ENCODE measurements around the gene TFPT.

The TFPT gene

DNA sequence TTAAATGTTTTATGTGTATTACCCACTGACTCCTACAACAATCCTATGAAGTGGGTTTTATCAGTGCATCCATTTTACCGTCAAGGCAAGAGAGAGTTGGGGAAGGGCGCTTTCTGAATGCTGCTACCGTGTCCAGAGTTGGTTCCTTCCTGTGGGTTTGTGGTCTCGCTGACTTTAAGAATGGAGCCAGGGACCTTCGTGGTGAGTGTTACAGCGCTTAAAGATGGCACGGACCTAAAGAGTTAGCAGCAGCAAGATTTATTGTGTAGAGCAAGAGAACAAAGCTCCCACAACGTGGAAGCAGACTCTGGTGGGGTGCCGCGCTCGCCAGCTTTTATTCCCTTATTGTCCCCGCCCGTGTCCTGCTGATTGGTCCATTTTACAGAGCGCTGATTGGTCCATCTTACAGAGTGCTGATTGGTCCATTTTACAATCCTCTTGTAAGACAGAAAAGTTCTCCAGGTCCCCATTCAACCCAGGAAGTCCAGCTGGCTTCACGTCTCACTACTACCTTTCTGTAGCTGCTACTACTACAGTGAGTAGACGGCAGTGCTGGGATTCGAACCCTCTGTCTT is 20.9 kb downstream of the TFPT start:
- H3K27ac ChIP-seq (ENCODE audit: low read length): no peak overlapping the region
- peaks cover 2% of the 10 kb centered on the region; the same call in 1 of the 2 replicates for H3K4me1 ChIP-seq (ENCODE audit: insufficient read depth, low read length)
- no peak overlapping the region for H3K9ac ChIP-seq (ENCODE audit: low read depth, low read length)
- H3K9me3 ChIP-seq (ENCODE audit: insufficient read depth, low read depth, low read length): no peaks in the 10 kb centered on the region
- H3K36me3 ChIP-seq (ENCODE audit: insufficient read depth, low read depth, low read length): no peaks in the 10 kb centered on the region
- no peak overlapping the region for H3K4me3 ChIP-seq (ENCODE audit: low read length)
- peaks cover 36% of the 10 kb centered on the region for H3K27me3 ChIP-seq (ENCODE audit: insufficient read depth, low read length)

DNA sequence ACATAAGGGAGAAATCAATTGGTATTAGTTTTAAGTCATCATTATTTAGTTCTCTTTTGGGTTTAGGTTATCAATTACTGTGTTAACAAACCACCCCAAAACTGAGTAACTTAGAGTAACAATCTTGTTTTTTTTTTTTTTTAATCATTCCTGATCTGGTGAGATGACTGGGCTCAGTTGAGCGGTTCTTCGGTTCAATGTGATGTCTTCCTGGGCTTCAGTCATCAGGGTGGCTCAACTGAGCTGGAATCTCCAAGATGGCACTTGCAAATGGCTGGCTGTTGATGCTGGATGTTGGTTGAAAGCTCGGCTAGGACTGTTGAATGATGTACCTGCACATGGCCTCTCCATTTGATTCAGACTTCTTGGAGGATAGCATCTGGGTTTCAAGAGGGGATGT is 31.0 kb downstream of the TFPT start:
- H3K27ac ChIP-seq (ENCODE audit: low read length): no peak overlapping the region
- peaks cover 14% of the 10 kb centered on the region; the same call in 1 of the 2 replicates for H3K9me3 ChIP-seq (ENCODE audit: insufficient read depth, low read depth, low read length)
- no peak overlapping the region for H3K4me3 ChIP-seq (ENCODE audit: low read length)
- no peaks in the 10 kb centered on the region for H3K27me3 ChIP-seq (ENCODE audit: insufficient read depth, low read length)
- H3K4me1 ChIP-seq (ENCODE audit: insufficient read depth, low read length): peaks cover under 1% of the 10 kb centered on the region; the same call in 1 of the 2 replicates
- H3K36me3 ChIP-seq (ENCODE audit: insufficient read depth, low read depth, low read length): no peaks in the 10 kb centered on the region
- H3K9ac ChIP-seq (ENCODE audit: low read depth, low read length): no peak overlapping the region

DNA sequence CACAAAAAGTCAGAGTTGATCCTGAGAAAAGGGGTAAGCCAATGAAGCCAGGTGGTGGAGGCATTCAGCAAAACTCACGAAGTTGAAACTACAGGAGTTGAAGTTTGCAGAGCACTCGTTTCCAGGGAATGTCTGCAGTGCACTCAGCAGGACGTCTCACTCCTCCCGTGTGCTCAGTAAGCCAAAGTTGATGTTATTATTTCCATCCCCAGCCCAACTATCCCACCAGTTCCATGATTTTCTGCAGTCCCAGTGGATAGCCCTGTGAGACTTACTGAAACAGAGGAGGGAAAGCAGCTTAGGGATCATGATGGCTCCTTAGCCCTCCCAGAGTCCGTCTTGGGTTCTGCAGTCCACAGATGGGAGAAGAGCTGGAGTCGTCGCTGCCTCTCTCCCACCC is 34.4 kb downstream of the TFPT start, which contains the start of gene TARM1:
Gene TARM1 (minus strand): TSS at position 334 of the 400 bp plus-strand sequence. CDS start 25 bp downstream, at position 309.
- Histone ChIP-seq H3K9ac (ENCODE audit: low read depth, low read length) (no peak within 1 kb of the TSS), H3K27me3 (ENCODE audit: insufficient read depth, low read length) (no peaks in the 10 kb centered on the region), H3K27ac (ENCODE audit: low read length) (no peak within 1 kb of the TSS), H3K4me1 (ENCODE audit: insufficient read depth, low read length) (no peaks in the 10 kb centered on the region), H3K4me3 (ENCODE audit: low read length) (no peak within 1 kb of the TSS), H3K36me3 (ENCODE audit: insufficient read depth, low read depth, low read length) (no peaks in the 10 kb centered on the region), H3K9me3 (ENCODE audit: insufficient read depth, low read depth, low read length) (peaks cover 14% of the 10 kb centered on the region; the same call in 1 of the 2 replicates)

DNA sequence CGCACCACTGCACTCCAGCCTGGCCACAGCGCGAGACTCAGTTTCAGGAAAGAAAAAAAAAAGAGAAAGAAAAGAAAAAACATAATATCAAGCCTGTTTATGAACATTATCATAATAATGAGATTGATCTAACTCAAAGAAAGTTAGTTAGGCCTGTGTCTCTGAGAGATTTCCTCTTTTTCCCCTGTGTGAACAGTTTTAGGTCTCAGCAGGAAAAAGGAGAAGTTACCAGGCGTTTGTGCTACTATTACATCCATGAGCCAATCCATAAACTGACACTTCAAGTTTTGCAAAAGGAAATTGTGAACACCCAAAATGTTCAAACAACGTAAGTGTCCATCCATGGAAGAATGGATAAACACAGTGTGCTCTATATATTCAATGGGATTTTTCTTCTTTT is 38.1 kb downstream of the TFPT start:
- Histone ChIP-seq H3K9me3 (ENCODE audit: insufficient read depth, low read depth, low read length) (peaks cover 8% of the 10 kb centered on the region; the same call in 1 of the 2 replicates), H3K9ac (ENCODE audit: low read depth, low read length) (no peak overlapping the region), H3K27ac (ENCODE audit: low read length) (no peak overlapping the region), H3K4me3 (ENCODE audit: low read length) (no peak overlapping the region), H3K4me1 (ENCODE audit: insufficient read depth, low read length) (no peaks in the 10 kb centered on the region), H3K36me3 (ENCODE audit: insufficient read depth, low read depth, low read length) (no peaks in the 10 kb centered on the region), H3K27me3 (ENCODE audit: insufficient read depth, low read length) (no peaks in the 10 kb centered on the region)

DNA sequence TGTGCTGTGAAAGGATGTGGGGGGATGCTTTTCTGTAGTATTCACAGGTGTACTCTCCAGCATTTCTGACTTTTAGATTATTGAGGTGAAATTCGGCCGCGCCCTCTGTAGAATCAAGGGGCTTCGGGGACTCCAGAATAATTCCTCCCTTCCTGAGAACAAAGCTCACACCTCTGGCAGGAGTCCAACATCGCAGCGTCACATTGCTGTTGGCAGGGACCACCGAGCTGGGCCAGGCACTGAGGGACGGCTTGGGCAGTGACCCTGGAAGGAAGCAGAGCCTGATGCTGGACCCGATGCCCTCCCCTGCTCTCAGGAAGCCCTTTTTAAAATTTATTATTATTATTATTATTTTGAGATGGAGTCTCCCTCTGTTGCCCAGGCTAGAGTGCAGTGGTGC is 40.6 kb downstream of the TFPT start:
- no peak overlapping the region for H3K9ac ChIP-seq (ENCODE audit: low read depth, low read length)

DNA sequence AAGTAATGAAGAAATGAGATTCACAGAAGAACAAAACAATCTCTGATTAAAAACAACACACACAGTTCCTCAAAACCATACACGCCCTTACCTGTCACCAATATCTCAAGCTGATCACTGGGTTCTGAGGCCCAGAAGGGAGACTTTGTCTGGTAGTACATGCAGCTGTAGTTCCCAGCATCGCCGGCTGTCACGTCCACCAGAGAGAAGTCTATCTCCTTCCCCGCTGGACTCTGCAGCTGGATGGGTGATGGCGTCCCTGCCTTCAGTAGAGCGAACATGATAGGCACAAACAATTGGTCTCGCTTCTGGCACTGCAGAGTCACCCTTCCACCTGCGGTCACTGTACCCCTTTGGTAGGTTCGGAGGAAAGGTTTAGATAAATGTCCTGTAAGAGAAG is 41.6 kb downstream of the TFPT start:
- H3K4me3 ChIP-seq (ENCODE audit: low read length): no peak overlapping the region
- H3K27me3 ChIP-seq (ENCODE audit: insufficient read depth, low read length): no peaks in the 10 kb centered on the region
- H3K9me3 ChIP-seq (ENCODE audit: insufficient read depth, low read depth, low read length): peaks cover 4% of the 10 kb centered on the region
- no peak overlapping the region for H3K27ac ChIP-seq (ENCODE audit: low read length)
- H3K36me3 ChIP-seq (ENCODE audit: insufficient read depth, low read depth, low read length): no peaks in the 10 kb centered on the region
- no peak overlapping the region for H3K9ac ChIP-seq (ENCODE audit: low read depth, low read length)
- H3K4me1 ChIP-seq (ENCODE audit: insufficient read depth, low read length): no peaks in the 10 kb centered on the region

More for the DNA sequence above, 40.6 kb downstream of the TFPT start:
- no peaks in the 10 kb centered on the region for H3K36me3 ChIP-seq (ENCODE audit: insufficient read depth, low read depth, low read length)
- H3K27me3 ChIP-seq (ENCODE audit: insufficient read depth, low read length): no peaks in the 10 kb centered on the region
- no peaks in the 10 kb centered on the region for H3K9me3 ChIP-seq (ENCODE audit: insufficient read depth, low read depth, low read length)
- no peaks in the 10 kb centered on the region for H3K4me1 ChIP-seq (ENCODE audit: insufficient read depth, low read length)
- no peak overlapping the region for H3K27ac ChIP-seq (ENCODE audit: low read length)
- H3K4me3 ChIP-seq (ENCODE audit: low read length): no peak overlapping the region

DNA sequence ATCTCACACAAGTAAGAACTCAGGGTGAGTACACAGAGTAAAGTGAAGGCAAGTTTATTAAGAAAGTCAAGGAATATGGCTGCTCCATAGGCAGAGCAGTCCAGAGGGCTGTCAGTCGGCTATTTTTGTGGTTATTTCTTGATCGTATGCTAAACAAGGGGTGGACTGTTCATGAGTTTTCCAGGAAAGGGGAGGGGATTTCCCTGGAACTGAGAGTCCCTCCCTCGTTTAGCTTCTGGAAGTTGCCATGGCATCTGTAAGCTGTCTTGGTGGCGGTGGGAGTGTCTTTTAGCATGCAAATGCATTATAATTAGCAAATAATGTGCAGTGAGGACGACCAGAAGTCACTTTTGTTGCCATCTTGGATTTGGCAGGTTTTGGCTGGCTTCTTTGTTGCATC is 46.0 kb downstream of the TFPT start:
- no peak overlapping the region for H3K4me3 ChIP-seq (ENCODE audit: low read length)

DNA sequence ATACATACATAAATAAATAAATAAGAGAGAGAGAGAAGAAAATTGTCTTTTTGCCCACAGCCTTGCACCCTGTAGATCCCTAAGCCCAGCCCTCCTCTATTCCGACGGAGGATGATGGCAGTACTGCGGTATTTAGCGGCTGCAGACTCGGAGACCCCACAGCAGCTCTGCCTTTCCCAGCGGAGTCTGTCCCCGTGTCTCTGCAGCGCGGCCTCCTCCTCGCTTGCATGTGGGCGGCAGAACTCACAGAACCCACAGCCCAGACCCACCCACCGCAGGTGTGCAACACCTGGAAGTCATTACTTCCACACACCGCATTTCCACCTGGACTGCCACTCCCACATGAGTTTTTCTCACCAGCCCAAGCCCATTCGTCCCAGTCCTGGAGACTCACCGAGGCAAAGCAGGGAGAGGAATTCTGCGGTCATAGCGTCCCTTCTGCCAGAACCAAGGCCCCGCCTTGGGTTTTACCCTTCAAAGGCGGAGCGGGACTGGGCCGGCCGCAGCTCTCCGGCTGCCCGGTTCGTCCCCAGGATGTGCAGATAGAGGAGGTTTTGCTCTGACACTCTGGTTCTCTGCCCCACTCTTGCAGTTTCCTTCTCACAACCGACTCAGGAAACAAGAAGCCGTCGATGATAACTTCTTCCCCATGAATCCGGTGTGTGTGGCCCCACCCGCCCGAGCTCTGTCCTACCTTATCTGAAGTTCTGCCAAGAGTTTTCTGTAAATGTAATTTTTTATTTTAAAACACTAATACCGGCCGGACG is 51.9 kb downstream of the TFPT start, which contains the start of gene VSTM1:
Gene VSTM1 (minus strand): TSS at position 548 of the 767 bp plus-strand sequence. CDS start 120 bp downstream, at position 428.
- Histone ChIP-seq H3K27me3 (ENCODE audit: insufficient read depth, low read length) (no peaks in the 10 kb centered on the region), H3K9ac (ENCODE audit: low read depth, low read length) (no peak within 1 kb of the TSS), H3K4me3 (ENCODE audit: low read length) (no peak within 1 kb of the TSS), H3K36me3 (ENCODE audit: insufficient read depth, low read depth, low read length) (no peaks in the 10 kb centered on the region), H3K4me1 (ENCODE audit: insufficient read depth, low read length) (no peaks in the 10 kb centered on the region), H3K9me3 (ENCODE audit: insufficient read depth, low read depth, low read length) (no peaks in the 10 kb centered on the region), H3K27ac (ENCODE audit: low read length) (no peak within 1 kb of the TSS)

More for the DNA sequence above, 46.0 kb downstream of the TFPT start:
- H3K9me3 ChIP-seq (ENCODE audit: insufficient read depth, low read depth, low read length): peaks cover 4% of the 10 kb centered on the region
- H3K27me3 ChIP-seq (ENCODE audit: insufficient read depth, low read length): no peaks in the 10 kb centered on the region
- no peaks in the 10 kb centered on the region for H3K4me1 ChIP-seq (ENCODE audit: insufficient read depth, low read length)
- H3K36me3 ChIP-seq (ENCODE audit: insufficient read depth, low read depth, low read length): no peaks in the 10 kb centered on the region
- H3K9ac ChIP-seq (ENCODE audit: low read depth, low read length): no peak overlapping the region
- no peak overlapping the region for H3K27ac ChIP-seq (ENCODE audit: low read length)

DNA sequence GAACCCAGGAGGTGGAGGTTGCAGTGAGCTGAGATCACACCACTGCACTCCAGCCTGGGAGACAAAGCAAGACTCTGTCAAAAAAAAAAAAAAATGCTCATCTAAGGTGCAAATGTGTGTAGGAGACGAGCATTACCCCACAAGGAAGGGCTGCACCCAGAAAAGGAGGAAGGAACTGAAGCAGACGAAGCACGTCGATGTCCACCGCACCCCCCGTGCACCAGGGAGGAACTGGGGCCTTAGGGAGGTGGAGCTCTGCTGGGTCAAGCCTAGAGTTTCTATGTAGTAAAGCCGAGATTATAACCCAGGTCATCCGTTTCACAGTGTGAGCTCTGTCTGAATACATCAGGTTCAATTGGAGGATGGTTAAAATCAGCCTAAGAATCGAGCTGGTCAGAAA is 52.8 kb downstream of the TFPT start:
- Histone ChIP-seq H3K4me3 (ENCODE audit: low read length) (no peak overlapping the region), H3K4me1 (ENCODE audit: insufficient read depth, low read length) (no peaks in the 10 kb centered on the region), H3K36me3 (ENCODE audit: insufficient read depth, low read depth, low read length) (no peaks in the 10 kb centered on the region), H3K27ac (ENCODE audit: low read length) (no peak overlapping the region), H3K27me3 (ENCODE audit: insufficient read depth, low read length) (no peaks in the 10 kb centered on the region), H3K9ac (ENCODE audit: low read depth, low read length) (no peak overlapping the region), H3K9me3 (ENCODE audit: insufficient read depth, low read depth, low read length) (no peaks in the 10 kb centered on the region)

Data from iPS-20b (cell line).